ENCODE results near the gene FXYD1.

Gene FXYD1

DNA sequence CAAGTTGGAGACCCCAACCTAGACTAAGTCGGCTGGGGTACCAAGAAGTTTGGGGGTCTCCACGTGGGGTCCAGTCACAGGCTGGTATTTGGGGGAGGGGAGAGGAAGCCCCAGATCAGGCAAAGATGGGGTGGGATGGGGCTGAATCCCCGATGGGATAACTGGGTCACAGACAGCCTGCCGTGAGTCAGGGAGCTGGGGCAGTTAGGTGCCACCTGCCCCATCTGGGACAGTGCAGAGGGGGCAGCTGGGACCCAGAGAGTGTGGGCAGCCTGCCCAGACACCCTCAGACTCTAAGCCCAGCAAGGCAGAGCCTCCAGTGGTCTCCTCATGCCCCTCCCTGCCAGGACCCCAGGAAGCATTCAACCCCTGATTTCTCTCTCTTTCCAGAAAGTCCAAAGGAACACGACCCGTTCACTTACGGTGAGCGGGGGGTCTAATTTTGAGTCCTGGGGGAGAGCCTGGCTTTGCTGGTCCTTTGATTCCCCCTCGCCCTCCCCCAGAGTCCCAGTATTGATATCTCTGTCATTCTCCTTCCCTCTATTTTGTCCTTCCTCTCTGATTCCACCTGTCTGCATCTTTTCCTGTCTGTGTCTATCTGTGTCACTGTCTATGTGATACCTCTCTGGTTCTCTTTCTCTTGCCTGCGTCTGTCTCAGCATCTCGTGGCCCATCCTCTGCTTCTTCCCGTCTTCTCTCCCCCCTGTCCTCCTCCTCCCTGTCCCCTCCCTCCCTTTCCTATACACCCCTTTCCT lies 1.8 kb downstream of the FXYD1 start:
- in situ Hi-C loops (cut with HindIII; ENCODE audit: low sequenced_read_pairs): no loop called here
- H3K4me3 ChIP-seq (ENCODE audit: low read depth, low read length): no peak overlapping the region
- no peak for DNase-seq (ENCODE audit: low read depth, low spot score)
- TF ChIP-seq, protein P1, sequence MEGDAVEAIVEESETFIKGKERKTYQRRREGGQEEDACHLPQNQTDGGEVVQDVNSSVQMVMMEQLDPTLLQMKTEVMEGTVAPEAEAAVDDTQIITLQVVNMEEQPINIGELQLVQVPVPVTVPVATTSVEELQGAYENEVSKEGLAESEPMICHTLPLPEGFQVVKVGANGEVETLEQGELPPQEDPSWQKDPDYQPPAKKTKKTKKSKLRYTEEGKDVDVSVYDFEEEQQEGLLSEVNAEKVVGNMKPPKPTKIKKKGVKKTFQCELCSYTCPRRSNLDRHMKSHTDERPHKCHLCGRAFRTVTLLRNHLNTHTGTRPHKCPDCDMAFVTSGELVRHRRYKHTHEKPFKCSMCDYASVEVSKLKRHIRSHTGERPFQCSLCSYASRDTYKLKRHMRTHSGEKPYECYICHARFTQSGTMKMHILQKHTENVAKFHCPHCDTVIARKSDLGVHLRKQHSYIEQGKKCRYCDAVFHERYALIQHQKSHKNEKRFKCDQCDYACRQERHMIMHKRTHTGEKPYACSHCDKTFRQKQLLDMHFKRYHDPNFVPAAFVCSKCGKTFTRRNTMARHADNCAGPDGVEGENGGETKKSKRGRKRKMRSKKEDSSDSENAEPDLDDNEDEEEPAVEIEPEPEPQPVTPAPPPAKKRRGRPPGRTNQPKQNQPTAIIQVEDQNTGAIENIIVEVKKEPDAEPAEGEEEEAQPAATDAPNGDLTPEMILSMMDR (IDR thresholded peaks at IDR 0.05; ENCODE audit: low read depth, low read length): no peak

DNA sequence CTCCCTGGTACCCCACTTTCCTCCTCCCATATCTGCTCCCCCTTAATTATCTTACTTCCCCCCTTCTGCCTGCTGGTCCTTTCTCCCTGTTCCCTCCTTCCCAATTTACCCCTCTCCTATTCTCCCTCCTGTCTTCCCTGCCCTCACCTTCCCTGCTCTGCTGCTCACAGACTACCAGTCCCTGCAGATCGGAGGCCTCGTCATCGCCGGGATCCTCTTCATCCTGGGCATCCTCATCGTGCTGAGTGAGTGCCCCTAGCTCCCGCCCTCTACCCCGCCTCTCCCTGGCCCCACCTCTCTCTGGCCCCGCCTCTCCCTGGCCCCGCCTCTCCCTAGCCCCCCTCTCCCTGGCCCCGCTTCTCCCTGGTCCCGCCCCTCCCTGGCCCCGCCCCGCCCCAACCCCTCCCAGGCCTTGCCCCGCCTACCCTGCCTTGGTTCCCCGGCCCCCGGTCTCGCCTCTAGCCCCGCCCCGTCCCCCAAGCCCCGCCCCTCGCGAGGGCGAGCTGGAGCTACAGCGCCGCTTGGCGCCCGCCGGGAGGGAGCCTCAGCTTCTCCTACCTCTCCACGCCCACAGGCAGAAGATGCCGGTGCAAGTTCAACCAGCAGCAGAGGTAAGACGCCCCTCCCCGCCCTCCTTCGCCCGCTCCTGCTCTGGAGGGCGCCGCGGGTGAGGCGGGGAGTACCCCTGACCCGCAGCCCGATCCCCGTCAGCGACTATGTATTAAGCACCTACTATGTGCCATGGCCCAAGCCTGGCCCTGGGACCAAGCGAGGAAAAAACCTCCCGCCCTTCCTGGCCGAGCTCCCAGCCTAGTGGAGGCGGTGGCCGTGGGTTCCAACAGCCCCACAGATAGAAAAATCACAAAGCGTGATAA lies 2.6 kb downstream of the FXYD1 start:
- peak; percentile 85 for DNase-seq (ENCODE audit: low read depth, low spot score)
- TF ChIP-seq, protein P1 (IDR thresholded peaks at IDR 0.05; ENCODE audit: low read depth, low read length): peak; percentile 59
- no peak overlapping the region for H3K4me3 ChIP-seq (ENCODE audit: low read depth, low read length)
- in situ Hi-C loops (cut with HindIII; ENCODE audit: low sequenced_read_pairs): no loop called here

DNA sequence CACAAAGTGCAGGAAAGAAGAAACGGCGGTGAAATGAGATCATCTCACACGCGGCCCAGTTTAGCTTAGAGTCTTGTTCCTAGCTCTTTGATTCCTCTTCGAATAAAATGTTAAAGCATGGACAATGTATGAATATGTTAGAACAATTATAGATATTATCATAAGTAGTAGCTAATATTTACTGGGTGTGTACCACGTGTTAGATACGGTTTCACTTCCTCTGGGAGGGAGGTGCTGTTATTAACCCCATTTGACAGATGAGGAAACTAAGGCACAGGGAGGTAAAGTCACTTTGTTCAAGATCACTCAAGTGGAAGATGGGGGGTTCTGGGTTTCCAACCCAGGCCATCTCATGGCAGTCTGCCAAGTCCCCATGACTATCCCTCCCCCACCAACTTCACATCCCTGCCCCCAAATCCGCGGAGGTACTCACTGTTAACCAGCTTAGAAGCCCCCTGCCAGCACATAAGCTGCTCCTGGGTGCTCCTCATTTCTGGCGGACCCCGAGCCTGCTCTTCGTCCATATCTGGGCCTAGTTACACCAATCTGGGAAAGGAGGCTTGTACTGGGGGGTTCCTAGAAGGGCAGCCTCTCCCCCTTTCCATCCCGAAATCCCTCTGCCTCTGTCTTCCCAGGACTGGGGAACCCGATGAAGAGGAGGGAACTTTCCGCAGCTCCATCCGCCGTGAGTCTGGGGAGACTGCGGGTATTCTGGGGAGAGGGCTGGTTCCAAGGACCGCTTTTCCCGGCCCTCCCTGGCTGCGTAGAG lies 3.4 kb downstream of the FXYD1 start:
- in situ Hi-C loops (cut with HindIII; ENCODE audit: low sequenced_read_pairs): no loop called here
- H3K4me3 ChIP-seq (ENCODE audit: low read depth, low read length): no peak overlapping the region
- no peak for DNase-seq (ENCODE audit: low read depth, low spot score)
- TF ChIP-seq, protein P1 (IDR thresholded peaks at IDR 0.05; ENCODE audit: low read depth, low read length): no peak

DNA sequence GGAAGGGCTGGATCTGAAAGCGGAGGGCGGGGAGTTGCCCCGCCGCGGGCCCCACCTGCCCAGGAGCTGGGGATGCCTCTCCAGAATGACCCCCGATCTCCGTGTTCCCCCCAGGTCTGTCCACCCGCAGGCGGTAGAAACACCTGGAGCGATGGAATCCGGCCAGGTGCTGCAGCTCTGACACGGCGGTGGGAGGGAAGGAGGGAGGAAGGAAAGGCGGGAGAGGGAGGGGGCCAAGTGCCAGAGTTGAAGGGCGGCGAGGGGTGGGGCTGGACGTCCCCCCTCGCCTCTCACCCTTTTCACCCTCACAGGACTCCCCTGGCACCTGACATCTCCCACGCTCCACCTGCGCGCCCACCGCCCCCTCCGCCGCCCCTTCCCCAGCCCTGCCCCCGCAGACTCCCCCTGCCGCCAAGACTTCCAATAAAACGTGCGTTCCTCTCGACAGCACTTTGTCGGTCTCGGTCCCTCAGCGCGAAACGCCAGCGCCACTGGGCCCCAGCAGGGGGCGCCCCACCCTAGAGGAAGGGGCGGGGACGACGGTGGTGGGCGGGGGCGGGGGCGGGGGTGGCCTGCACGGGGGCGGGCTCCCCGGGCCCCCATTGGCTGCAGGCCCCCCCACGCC lies 4.1 kb downstream of the FXYD1 start:
- TF ChIP-seq, protein P1 (IDR thresholded peaks at IDR 0.05; ENCODE audit: low read depth, low read length): peak; percentile 53
- DNase-seq (ENCODE audit: low read depth, low spot score): no peak
- in situ Hi-C loops (cut with HindIII; ENCODE audit: low sequenced_read_pairs): no loop called here
- no peak overlapping the region for H3K4me3 ChIP-seq (ENCODE audit: low read depth, low read length)

DNA sequence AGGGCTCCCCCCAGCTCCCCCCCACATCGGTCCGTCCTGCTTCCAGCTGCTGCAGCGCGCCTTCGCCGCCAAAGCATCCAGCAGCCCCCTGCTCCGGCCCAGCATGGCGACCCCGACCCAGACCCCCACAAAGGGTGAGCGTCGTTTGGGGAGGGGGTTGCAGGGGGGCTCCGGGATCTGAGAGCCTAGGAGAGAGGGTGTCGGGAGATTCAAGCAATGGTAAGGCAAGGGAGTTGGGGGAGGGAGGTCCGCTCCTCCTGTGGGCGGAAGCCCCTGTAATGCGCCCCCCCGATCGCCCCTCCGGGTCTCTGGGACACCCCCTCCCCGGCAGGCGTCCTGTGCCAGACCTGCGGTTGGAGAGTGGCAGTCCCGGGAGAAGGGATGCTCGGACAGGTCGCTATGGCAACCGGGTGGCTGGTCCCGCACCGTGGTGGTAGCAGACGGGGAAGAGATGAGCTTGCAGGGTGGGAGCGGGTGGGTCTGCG lies 4.6 kb downstream of the FXYD1 start, which contains the start of gene FXYD7:
TSS of gene FXYD7 (plus strand) at position 25 of the 485 bp plus-strand sequence. CDS start at position 104, 79 bp downstream.
- no peak within 1 kb of the TSS for H3K4me3 ChIP-seq (ENCODE audit: low read depth, low read length)
- TF ChIP-seq, protein P1 (IDR thresholded peaks at IDR 0.05; ENCODE audit: low read depth, low read length): no peak
- in situ Hi-C loops (cut with HindIII; ENCODE audit: low sequenced_read_pairs): no loop called here
- DNase-seq (ENCODE audit: low read depth, low spot score): no peak

All from astrocyte of the spinal cord (primary cell).